Panc1 (cell line): ENCODE results near the gene IGFBP6. TPM values are rescaled to one million over a fixed set of nuclear protein-coding genes. Genes with fewer than 3 reads are reported as not detected.

ENCODE experiments used
- ATAC-seq: fragments of 200-7000 bp; cut with Tn5 transposase; 2 replicates; pipeline ENCODE4 v1.9.1; 2020; ENCODE audit warnings: mild to moderate bottlenecking, moderate library complexity
- BruUV-seq: library from RNA; stranded (reverse); fragments of 400-500 nt; replicated peaks from 2 replicates; lab custom pipeline; 2021; lab: Mats Ljungman, UMichigan
- CTCF ChIA-PET: fragments of 300-600 bp; sonication (Branson Sonifier 250); formaldehyde crosslinking; loops from one replicate; lab custom pipeline; 2022; ENCODE audit warnings: antibody characterized with exemption; lab: Charles Lee
- POLR2A ChIA-PET: fragments of 300-600 bp; sonication (Branson Sonifier 250); formaldehyde crosslinking; loops from one replicate; lab custom pipeline; 2022; ENCODE audit warnings: antibody characterized with exemption; lab: Charles Lee
- DNase-seq: peaks from one replicate; pipeline ENCODE4 v3.0.0-alpha.2; 2010; ENCODE audit warnings: low read depth, low spot score
- H3K27ac ChIP-seq: 2 replicates; pipeline ENCODE4 v1.5.1; 2011; ENCODE audit warnings: mild to moderate bottlenecking, low read length, inconsistent platforms
- H3K27me3 ChIP-seq: fragments of 200-500 bp; sonication (Bioruptor generic); 2 replicates; pipeline ENCODE4 v1.6.0; 2014; ENCODE audit warnings: low read length, inconsistent platforms; ENCODE audit not compliant: control insufficient read depth, insufficient read depth
- H3K36me3 ChIP-seq: fragments of 200-500 bp; sonication (Bioruptor generic); 2 replicates; pipeline ENCODE4 v1.5.1; 2014; ENCODE audit warnings: inconsistent platforms, mild to moderate bottlenecking, low read length, moderate library complexity; ENCODE audit not compliant: control insufficient read depth, insufficient read depth
- H3K4me1 ChIP-seq: 2 replicates; pipeline ENCODE4 v1.5.1; 2011; ENCODE audit warnings: inconsistent platforms, mild to moderate bottlenecking, low read length, moderate library complexity; ENCODE audit not compliant: control insufficient read depth, insufficient read depth
- H3K4me3 ChIP-seq, 2 experiments: 2 replicates each; pipeline ENCODE4 v1.5.1; 2011 to 2012; ENCODE audit warnings: low read depth in 2 of 2, low read length in 2 of 2, mild to moderate bottlenecking in 2 of 2, inconsistent platforms in 1 of 2, moderate library complexity in 1 of 2
- H3K9me3 ChIP-seq: fragments of 200-500 bp; sonication (Bioruptor generic); 2 replicates; pipeline ENCODE4 v1.5.1; 2014; ENCODE audit warnings: low read depth, mild to moderate bottlenecking, inconsistent platforms, low read length, moderate library complexity; ENCODE audit not compliant: control insufficient read depth, insufficient read depth
- POLR2AphosphoS5 ChIP-seq: IDR thresholded peaks from 2 replicates; pipeline ENCODE4 v1.6.1; 2012; ENCODE audit warnings: mild to moderate bottlenecking, low read depth, low read length, moderate library complexity
- SIN3A ChIP-seq: IDR thresholded peaks from 2 replicates; pipeline ENCODE4 v1.6.1; 2012; ENCODE audit warnings: low read depth, mild to moderate bottlenecking, low read length, moderate library complexity, borderline replicate concordance; ENCODE audit not compliant: insufficient read depth
- TCF7L2 ChIP-seq: IDR thresholded peaks from 2 replicates; pipeline ENCODE4 v1.6.1; 2011; ENCODE audit warnings: mild to moderate bottlenecking, low read depth, low read length, inconsistent platforms
- in situ Hi-C: cut with HindIII; loops from 2 replicates; pipeline ENCODE4 v1.10.0; 2016; ENCODE audit warnings: low sequenced_read_pairs, low pct_unique_long_range_greater_than_20kb
- intact Hi-C: fragments of 100-400 bp; cut with micrococcal nuclease; formaldehyde crosslinking; loops from one replicate; pipeline ENCODE4 v1.10.0; 2022; ENCODE audit not compliant: unreplicated experiment
- total RNA-seq: library from RNA; stranded (reverse); gene quantifications from one replicate; pipeline ENCODE4 v1.2.1, GENCODE V29; 2021; ENCODE audit not compliant: unreplicated experiment
- TF ChIP-seq, protein P1 (sequence below), 2 experiments: IDR thresholded peaks; 2 replicates each; pipeline ENCODE4 v1.6.1; 2011 to 2012; ENCODE audit warnings: low read depth in 2 of 2, control low read depth in 1 of 2, low read length in 1 of 2, mild to moderate bottlenecking in 1 of 2, moderate library complexity in 1 of 2; ENCODE audit not compliant: insufficient read depth in 1 of 2
- TF ChIP-seq, protein P2 (sequence below): fragments of 450-650 bp; IDR thresholded peaks from 2 replicates; pipeline ENCODE4 v1.5.1; 2017; ENCODE audit warnings: mild to moderate bottlenecking

Gene IGFBP6
- total RNA-seq, 1 experiment from 2014 or later: 4.7 TPM

DNA sequence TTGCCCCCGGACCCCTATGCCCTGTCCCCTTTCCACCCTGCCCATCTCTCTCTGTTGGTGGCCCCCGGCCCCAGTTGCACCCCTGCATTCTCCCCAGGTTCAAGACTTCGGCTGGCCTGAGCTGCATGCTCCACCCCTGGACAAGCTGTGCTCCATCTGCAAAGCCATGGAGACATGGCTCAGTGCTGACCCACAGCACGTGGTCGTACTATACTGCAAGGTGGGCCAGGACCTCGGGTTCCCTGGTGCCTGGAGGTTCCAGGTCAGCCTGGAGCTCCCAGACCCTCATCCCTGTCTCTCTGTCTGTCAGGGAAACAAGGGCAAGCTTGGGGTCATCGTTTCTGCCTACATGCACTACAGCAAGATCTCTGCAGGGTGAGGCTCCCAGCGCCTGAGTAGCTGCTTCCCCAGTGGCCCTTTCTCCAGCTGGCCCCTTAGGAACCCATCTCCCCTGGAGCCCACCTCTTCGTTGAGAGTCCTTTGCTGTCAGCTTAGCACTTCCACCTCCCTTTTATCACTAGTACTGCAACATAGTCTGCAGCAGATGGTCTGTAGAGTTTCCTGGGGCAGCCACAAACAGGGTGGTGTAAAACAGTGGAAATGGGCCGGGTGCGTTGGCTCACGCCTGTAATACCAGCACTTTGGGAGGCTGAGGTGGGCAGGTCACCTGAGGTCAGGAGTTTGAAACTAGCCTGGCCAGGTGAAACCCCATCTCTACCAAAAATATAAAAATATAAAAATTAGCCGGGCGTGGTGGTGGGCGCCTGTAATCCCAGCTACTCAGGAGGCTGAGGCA lies 41.8 kb upstream of the IGFBP6 start:
- TF ChIP-seq, protein P1, sequence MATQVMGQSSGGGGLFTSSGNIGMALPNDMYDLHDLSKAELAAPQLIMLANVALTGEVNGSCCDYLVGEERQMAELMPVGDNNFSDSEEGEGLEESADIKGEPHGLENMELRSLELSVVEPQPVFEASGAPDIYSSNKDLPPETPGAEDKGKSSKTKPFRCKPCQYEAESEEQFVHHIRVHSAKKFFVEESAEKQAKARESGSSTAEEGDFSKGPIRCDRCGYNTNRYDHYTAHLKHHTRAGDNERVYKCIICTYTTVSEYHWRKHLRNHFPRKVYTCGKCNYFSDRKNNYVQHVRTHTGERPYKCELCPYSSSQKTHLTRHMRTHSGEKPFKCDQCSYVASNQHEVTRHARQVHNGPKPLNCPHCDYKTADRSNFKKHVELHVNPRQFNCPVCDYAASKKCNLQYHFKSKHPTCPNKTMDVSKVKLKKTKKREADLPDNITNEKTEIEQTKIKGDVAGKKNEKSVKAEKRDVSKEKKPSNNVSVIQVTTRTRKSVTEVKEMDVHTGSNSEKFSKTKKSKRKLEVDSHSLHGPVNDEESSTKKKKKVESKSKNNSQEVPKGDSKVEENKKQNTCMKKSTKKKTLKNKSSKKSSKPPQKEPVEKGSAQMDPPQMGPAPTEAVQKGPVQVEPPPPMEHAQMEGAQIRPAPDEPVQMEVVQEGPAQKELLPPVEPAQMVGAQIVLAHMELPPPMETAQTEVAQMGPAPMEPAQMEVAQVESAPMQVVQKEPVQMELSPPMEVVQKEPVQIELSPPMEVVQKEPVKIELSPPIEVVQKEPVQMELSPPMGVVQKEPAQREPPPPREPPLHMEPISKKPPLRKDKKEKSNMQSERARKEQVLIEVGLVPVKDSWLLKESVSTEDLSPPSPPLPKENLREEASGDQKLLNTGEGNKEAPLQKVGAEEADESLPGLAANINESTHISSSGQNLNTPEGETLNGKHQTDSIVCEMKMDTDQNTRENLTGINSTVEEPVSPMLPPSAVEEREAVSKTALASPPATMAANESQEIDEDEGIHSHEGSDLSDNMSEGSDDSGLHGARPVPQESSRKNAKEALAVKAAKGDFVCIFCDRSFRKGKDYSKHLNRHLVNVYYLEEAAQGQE (IDR thresholded peaks at IDR 0.05; ENCODE audit: insufficient read depth in 1 of 2, low read depth in 2 of 2, low read length in 1 of 2): no peak
- TF ChIP-seq SIN3A (no peak), TCF7L2 (no peak), POLR2AphosphoS5 (no peak)
- TF ChIP-seq, protein P2, sequence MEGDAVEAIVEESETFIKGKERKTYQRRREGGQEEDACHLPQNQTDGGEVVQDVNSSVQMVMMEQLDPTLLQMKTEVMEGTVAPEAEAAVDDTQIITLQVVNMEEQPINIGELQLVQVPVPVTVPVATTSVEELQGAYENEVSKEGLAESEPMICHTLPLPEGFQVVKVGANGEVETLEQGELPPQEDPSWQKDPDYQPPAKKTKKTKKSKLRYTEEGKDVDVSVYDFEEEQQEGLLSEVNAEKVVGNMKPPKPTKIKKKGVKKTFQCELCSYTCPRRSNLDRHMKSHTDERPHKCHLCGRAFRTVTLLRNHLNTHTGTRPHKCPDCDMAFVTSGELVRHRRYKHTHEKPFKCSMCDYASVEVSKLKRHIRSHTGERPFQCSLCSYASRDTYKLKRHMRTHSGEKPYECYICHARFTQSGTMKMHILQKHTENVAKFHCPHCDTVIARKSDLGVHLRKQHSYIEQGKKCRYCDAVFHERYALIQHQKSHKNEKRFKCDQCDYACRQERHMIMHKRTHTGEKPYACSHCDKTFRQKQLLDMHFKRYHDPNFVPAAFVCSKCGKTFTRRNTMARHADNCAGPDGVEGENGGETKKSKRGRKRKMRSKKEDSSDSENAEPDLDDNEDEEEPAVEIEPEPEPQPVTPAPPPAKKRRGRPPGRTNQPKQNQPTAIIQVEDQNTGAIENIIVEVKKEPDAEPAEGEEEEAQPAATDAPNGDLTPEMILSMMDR: no peak
- in situ Hi-C loops (no loop called here), intact Hi-C loops (no loop called here)
- no peak for DNase-seq
- H3K27me3 ChIP-seq: no peaks in the 10 kb centered on the region
- POLR2A ChIA-PET: interaction anchor here (0.6 kb wide), 1 partner anchor 70 kb away, joined by 5 read pairs; no protein-coding TSS in a partner anchor
- CTCF ChIA-PET: interaction anchor here (1.0 kb wide), 1 partner anchor 11 kb away, joined by 3 read pairs; no protein-coding TSS in a partner anchor
- no peak overlapping the region for H3K27ac ChIP-seq
- no peak for ATAC-seq
- no peaks in the 10 kb centered on the region for H3K9me3 ChIP-seq
- H3K36me3 ChIP-seq: no peaks in the 10 kb centered on the region
- BruUV-seq: no TSS peak
- H3K4me1 ChIP-seq: peaks cover 32% of the 10 kb centered on the region
- H3K4me3 ChIP-seq: no peak overlapping the region

DNA sequence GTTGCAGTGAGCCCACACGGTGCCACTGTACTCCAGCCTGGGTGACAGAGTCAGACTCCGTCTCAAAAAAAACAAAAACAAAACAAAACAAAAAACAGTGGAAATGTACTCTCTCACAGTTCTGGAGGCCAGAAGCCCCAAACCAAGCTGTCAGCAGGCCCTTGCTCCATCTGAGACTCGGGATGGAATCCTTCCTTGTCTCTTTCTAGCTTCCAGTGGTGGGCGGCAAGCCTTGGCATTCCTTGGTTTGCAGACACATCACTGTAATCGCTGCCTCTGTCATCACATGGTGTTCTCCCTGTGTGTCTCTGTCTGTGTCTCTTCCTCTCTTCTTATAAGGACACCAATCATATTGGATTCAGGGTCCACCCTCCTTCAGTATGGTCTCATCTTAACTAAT lies 41.2 kb upstream of the IGFBP6 start:
- H3K4me1 ChIP-seq: peaks cover 32% of the 10 kb centered on the region
- H3K27ac ChIP-seq: no peak overlapping the region
- DNase-seq (no peak), ATAC-seq (no peak)
- CTCF ChIA-PET: interaction anchor here (1.1 kb wide), 1 partner anchor 8 kb away, joined by 3 read pairs; no protein-coding TSS in a partner anchor
- no peaks in the 10 kb centered on the region for H3K27me3 ChIP-seq
- POLR2A ChIA-PET: no interaction called here
- H3K4me3 ChIP-seq: no peak overlapping the region
- BruUV-seq: TSS peak; percentile 63
- in situ Hi-C loops: no loop called here
- no peaks in the 10 kb centered on the region for H3K36me3 ChIP-seq
- no peaks in the 10 kb centered on the region for H3K9me3 ChIP-seq
- intact Hi-C loops: no loop called here
- TF ChIP-seq SIN3A: no peak
- TF ChIP-seq, protein P1 (IDR thresholded peaks at IDR 0.05; ENCODE audit: insufficient read depth in 1 of 2, low read depth in 2 of 2, low read length in 1 of 2): no peak
- no peak for TF ChIP-seq TCF7L2
- TF ChIP-seq, protein P2: no peak
- no peak for TF ChIP-seq POLR2AphosphoS5
